CD4-positive, alpha-beta T cell treated with Interleukin-12 subunit alpha and Interleukin-12 subunit beta, for 1 hour (primary cell): ENCODE data around the gene ATP6V1A.

Experiments used
- DNase-seq: peaks from one replicate; pipeline ENCODE4 v3.0.0-alpha.2; 2020

ATP6V1A gene

GRCh38 chr3:113747283-113748046 is 630 bp downstream of the ATP6V1A start:
- peak; percentile 20 for DNase-seq

GRCh38 chr3:113751141-113751540 is 4.3 kb downstream of the ATP6V1A start:
- DNase-seq = no peak

GRCh38 chr3:113753376-113753985 is 6.6 kb downstream of the ATP6V1A start:
- no peak for DNase-seq

GRCh38 chr3:113754494-113755159 is 7.8 kb downstream of the ATP6V1A start:
- no peak for DNase-seq

- no peak for DNase-seq
Observed at GRCh38 chr3:113758389-113759024, 11.7 kb downstream of the ATP6V1A start.

GRCh38 chr3:113764698-113765097 is 17.9 kb downstream of the ATP6V1A start:
- DNase-seq = no peak

GRCh38 chr3:113769551-113769950 is 22.7 kb downstream of the ATP6V1A start:
- DNase-seq = no peak

GRCh38 chr3:113771993-113772392 is 25.2 kb downstream of the ATP6V1A start:
- no peak for DNase-seq

- DNase-seq = no peak
Observed at GRCh38 chr3:113773381-113773780, 26.5 kb downstream of the ATP6V1A start.

- no peak for DNase-seq
Observed at GRCh38 chr3:113775516-113775915, 28.7 kb downstream of the ATP6V1A start.

GRCh38 chr3:113776564-113776963 is 29.7 kb downstream of the ATP6V1A start:
- DNase-seq = no peak

GRCh38 chr3:113783463-113783862 is 36.6 kb downstream of the ATP6V1A start:
- DNase-seq = peak; percentile 2

GRCh38 chr3:113783980-113784379 is 37.1 kb downstream of the ATP6V1A start:
- DNase-seq = no peak

GRCh38 chr3:113791381-113791780 is 44.5 kb downstream of the ATP6V1A start:
- DNase-seq = no peak

- no peak for DNase-seq
Observed at GRCh38 chr3:113794526-113794925, 47.7 kb downstream of the ATP6V1A start.

- DNase-seq = no peak
Observed at GRCh38 chr3:113795693-113796092, 48.9 kb downstream of the ATP6V1A start.

GRCh38 chr3:113802795-113803455 is 56.1 kb downstream of the ATP6V1A start:
- no peak for DNase-seq

GRCh38 chr3:113804661-113805060 is 57.8 kb downstream of the ATP6V1A start:
- DNase-seq = no peak

GRCh38 chr3:113805249-113805648 is 58.4 kb downstream of the ATP6V1A start:
- no peak for DNase-seq

- DNase-seq = no peak
Observed at GRCh38 chr3:113812854-113813253, 66.0 kb downstream of the ATP6V1A start.

GRCh38 chr3:113819866-113820265 is 73.0 kb downstream of the ATP6V1A start:
- DNase-seq = no peak

GRCh38 chr3:113825090-113825489 is 78.3 kb downstream of the ATP6V1A start:
- no peak for DNase-seq

GRCh38 chr3:113828600-113828999 is 81.8 kb downstream of the ATP6V1A start:
- DNase-seq = no peak
